PC-9 (cell line): ENCODE measurements around the gene GAL3ST1.

Experiments used
- CTCF ChIP-seq: fragments of 200-600 bp; sonication (generic); conservative IDR thresholded peaks from 2 replicates; pipeline ENCODE4 v1.6.1; 2017; ENCODE audit warnings: mixed run types, antibody characterized with exemption, mild to moderate bottlenecking, moderate library complexity
- EZH2 ChIP-seq: fragments of 200-600 bp; sonication (generic); IDR thresholded peaks from 2 replicates; pipeline ENCODE4 v1.8.0; 2017; ENCODE audit warnings: antibody characterized with exemption, low read depth

DNA sequence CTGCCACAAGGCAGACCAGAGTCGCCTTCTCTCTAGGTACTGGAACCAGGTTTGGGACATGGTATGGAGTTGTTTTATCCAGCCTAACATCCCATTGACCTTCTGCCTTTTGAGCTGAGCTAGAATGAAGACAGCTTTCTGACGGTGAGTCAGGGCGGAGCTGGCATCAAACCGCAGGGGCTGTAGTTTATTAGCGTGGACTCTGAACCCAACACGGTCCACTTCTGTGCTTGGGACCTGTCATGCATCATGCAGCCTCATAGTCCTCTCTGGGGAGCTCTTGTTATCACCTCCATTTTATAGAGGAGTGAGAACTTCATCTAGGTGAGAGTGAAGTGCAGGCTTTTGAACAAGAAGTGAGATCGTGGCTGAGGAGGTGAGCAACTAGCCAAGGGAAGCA lies 8.3 kb downstream of the GAL3ST1 start:
- no peak for TF ChIP-seq CTCF
- no peak for TF ChIP-seq EZH2
